Endodermal cell (in vitro differentiated cells): ENCODE results near the gene GPATCH11. TPM values are rescaled to one million over a fixed set of nuclear protein-coding genes. Genes with fewer than 3 reads are reported as not detected.

Experiments used
- DNase-seq: peaks from one replicate; pipeline ENCODE4 v3.0.0-alpha.2; 2017
- H3K27ac ChIP-seq: 2 replicates; pipeline ENCODE4 v1.5.1; 2013; ENCODE audit warnings: mild to moderate bottlenecking, low read depth, low read length, moderate library complexity
- H3K27me3 ChIP-seq: 2 replicates; pipeline ENCODE4 v1.6.1; 2013; ENCODE audit warnings: mild to moderate bottlenecking, low read length, moderate library complexity; ENCODE audit not compliant: insufficient read depth, control insufficient read depth, poor library complexity, severe bottlenecking
- H3K36me3 ChIP-seq: 2 replicates; pipeline ENCODE4 v1.7.0; 2013; ENCODE audit warnings: mild to moderate bottlenecking, low read length, moderate library complexity; ENCODE audit not compliant: control insufficient read depth, insufficient read depth
- H3K4me1 ChIP-seq: one replicate; pipeline ENCODE4 v1.7.0; 2013; ENCODE audit warnings: low read length; ENCODE audit not compliant: control insufficient read depth, insufficient read depth
- H3K4me3 ChIP-seq: 2 replicates; pipeline ENCODE4 v1.5.1; 2013; ENCODE audit warnings: mild to moderate bottlenecking, low read length, moderate library complexity
- H3K9ac ChIP-seq: 2 replicates; pipeline ENCODE4 v1.6.1; 2013; ENCODE audit warnings: mild to moderate bottlenecking, low read length, moderate library complexity; ENCODE audit not compliant: poor library complexity, severe bottlenecking; ENCODE audit errors: extremely low read depth
- H3K9me3 ChIP-seq: 2 replicates; pipeline ENCODE4 v1.6.1; 2013; ENCODE audit warnings: mild to moderate bottlenecking, low read length, moderate library complexity; ENCODE audit not compliant: control insufficient read depth
- H3K27ac Mint-ChIP-seq: 2 replicates; pipeline ENCODE4 v1.8.0; 2020; ENCODE audit warnings: mixed read lengths
- H3K27me3 Mint-ChIP-seq: 2 replicates; pipeline ENCODE4 v1.8.0; 2021; ENCODE audit warnings: mild to moderate bottlenecking, mixed read lengths; ENCODE audit not compliant: insufficient read depth
- H3K36me3 Mint-ChIP-seq: 2 replicates; pipeline ENCODE4 v1.8.0; 2020; ENCODE audit warnings: low read depth, mixed read lengths
- H3K4me1 Mint-ChIP-seq: 2 replicates; pipeline ENCODE4 v1.8.0; 2020; ENCODE audit warnings: mixed read lengths
- H3K4me3 Mint-ChIP-seq: 2 replicates; pipeline ENCODE4 v1.8.0; 2020; ENCODE audit warnings: mild to moderate bottlenecking, moderate library complexity, mixed read lengths
- H3K9me3 Mint-ChIP-seq: 2 replicates; pipeline ENCODE4 v1.8.0; 2020; ENCODE audit warnings: mild to moderate bottlenecking, mixed read lengths
- CTCF ChIP-seq: fragments of 200-600 bp; sonication (generic); conservative IDR thresholded peaks from 2 replicates; pipeline ENCODE4 v1.5.0; 2021; ENCODE audit warnings: antibody characterized with exemption, mild to moderate bottlenecking
- WGBS, 2 experiments: methylation state at CpG; one replicate each; pipeline versions ENCODE4 v1.1.5 to v1.1.7; 2013; ENCODE audit warnings: missing lambda C conversion rate in 2 of 2, mixed read lengths in 1 of 2; ENCODE audit not compliant: insufficient coverage in 1 of 2, insufficient read length in 1 of 2; 5-methylcytosine and 5-hydroxymethylcytosine counted together
- total RNA-seq, 2 donors: library from RNA; stranded (reverse); fragmentation: NEBNext Ultra II Directional in 1 of 2; extraction: Animal tissue kit (Norgen Biotek cat#: 25700) in 1 of 2; gene quantifications; 2 replicates in 1 of 2; 3 replicates in 1 of 2; pipeline ENCODE4 v1.2.1, GENCODE V29; 2021

GPATCH11 gene
- total RNA-seq, 2 donors from 2014 or later = 8.8 to 15.9 TPM

- H3K36me3 Mint-ChIP-seq = peaks cover 47% of the 10 kb centered on the region
Measured at GRCh38 chr2:37143974-37144373, 59.7 kb downstream of the GPATCH11 start.

GRCh38 chr2:37146062-37146461, 61.7 kb downstream of the GPATCH11 start:
- H3K27me3 ChIP-seq = no peaks in the 10 kb centered on the region
- H3K4me3 ChIP-seq = no peak overlapping the region
- Mint-ChIP-seq H3K27ac (no peak overlapping the region), H3K4me1 (peaks cover 4% of the 10 kb centered on the region), H3K27me3 (no peaks in the 10 kb centered on the region), H3K36me3 (peaks cover 34% of the 10 kb centered on the region), H3K4me3 (no peak overlapping the region), H3K9me3 (no peaks in the 10 kb centered on the region)
- WGBS, 2 experiments = 98% methylated on average over 2 of the region's 2 CpGs; no CpG with 5 or more reads in 1 of the 2 experiments
- H3K4me1 ChIP-seq = no peaks in the 10 kb centered on the region
- H3K27ac ChIP-seq = no peak overlapping the region
- H3K9me3 ChIP-seq = no peaks in the 10 kb centered on the region
- H3K36me3 ChIP-seq = peaks cover 51% of the 10 kb centered on the region
- DNase-seq = no peak
- H3K9ac ChIP-seq = no peak overlapping the region
- TF ChIP-seq CTCF = no peak

More at GRCh38 chr2:37143974-37144373, 59.7 kb downstream of the GPATCH11 start:
- H3K4me1 ChIP-seq = no peaks in the 10 kb centered on the region
- no peaks in the 10 kb centered on the region for H3K4me1 Mint-ChIP-seq
- no peaks in the 10 kb centered on the region for H3K9me3 Mint-ChIP-seq
- no peak overlapping the region for H3K9ac ChIP-seq
- no peaks in the 10 kb centered on the region for H3K27me3 Mint-ChIP-seq
- no peaks in the 10 kb centered on the region for H3K9me3 ChIP-seq
- peaks cover 65% of the 10 kb centered on the region for H3K36me3 ChIP-seq
- no peak overlapping the region for H3K4me3 ChIP-seq
- H3K4me3 Mint-ChIP-seq = no peak overlapping the region
- 93 to 100% methylated on average over 1 of the region's 1 CpG for WGBS, 2 experiments
- H3K27ac ChIP-seq = no peak overlapping the region
- no peak overlapping the region for H3K27ac Mint-ChIP-seq
- TF ChIP-seq CTCF = no peak
- no peaks in the 10 kb centered on the region for H3K27me3 ChIP-seq
- no peak for DNase-seq

- TF ChIP-seq CTCF = no peak
- Histone ChIP-seq H3K9ac (no peak overlapping the region), H3K9me3 (no peaks in the 10 kb centered on the region), H3K36me3 (peaks cover 42% of the 10 kb centered on the region), H3K4me1 (no peaks in the 10 kb centered on the region), H3K4me3 (no peak overlapping the region), H3K27ac (no peak overlapping the region), H3K27me3 (no peaks in the 10 kb centered on the region)
- peaks cover 44% of the 10 kb centered on the region for H3K36me3 Mint-ChIP-seq
- WGBS, 2 experiments = 95 to 96% methylated on average over 7 of the region's 7 CpGs
- no peaks in the 10 kb centered on the region for H3K27me3 Mint-ChIP-seq
- H3K4me1 Mint-ChIP-seq = peaks cover 4% of the 10 kb centered on the region
- no peak overlapping the region for H3K27ac Mint-ChIP-seq
- H3K9me3 Mint-ChIP-seq = no peaks in the 10 kb centered on the region
- DNase-seq = no peak
- no peak overlapping the region for H3K4me3 Mint-ChIP-seq
Measured at GRCh38 chr2:37148325-37148724, 64.0 kb downstream of the GPATCH11 start.

Other genes with a start within 250 kb of the GPATCH11 start
- gene STRN, start 118.0 kb upstream of the GPATCH11 start, total RNA-seq = 10 to 100 TPM; 44.0 to 50.6 TPM
- 10 to 100 TPM; 21.5 to 22.7 TPM for gene HEATR5B, start 146 bp upstream of the GPATCH11 start, total RNA-seq
- gene EIF2AK2, start 72.5 kb downstream of the GPATCH11 start, total RNA-seq = 10 to 100 TPM; 35.4 to 41.2 TPM
- not detected for gene SULT6B1, start 104.2 kb downstream of the GPATCH11 start, total RNA-seq
- 10 to 100 TPM in 1 of 2 donors, 1 to 10 TPM in 1; 4.4 to 11.8 TPM for gene CEBPZOS, start 112.0 kb downstream of the GPATCH11 start, total RNA-seq
- gene CEBPZ, start 147.1 kb downstream of the GPATCH11 start, total RNA-seq = 10 to 100 TPM; 66.9 to 80.5 TPM
- 10 to 100 TPM; 41.4 to 54.4 TPM for gene NDUFAF7, start 147.1 kb downstream of the GPATCH11 start, total RNA-seq
- 10 to 100 TPM; 94.4 to 95.0 TPM for gene PRKD3, start 240.3 kb downstream of the GPATCH11 start, total RNA-seq